Smooth muscle cell (in vitro differentiated cells): ENCODE measurements around the gene KCNAB1. TPM values are rescaled to one million over a fixed set of nuclear protein-coding genes. Genes with fewer than 3 reads are reported as not detected.

Experiments used
- DNase-seq: peaks from one replicate; lab custom pipeline; 2025; ENCODE audit not compliant: unreplicated experiment; lab: John Stamatoyannopoulos, UW
- H2AFZ ChIP-seq: fragments of 200-600 bp; sonication (generic); 2 replicates; pipeline ENCODE4 v1.6.0; 2016; ENCODE audit warnings: antibody characterized with exemption, low read depth, mild to moderate bottlenecking
- H3F3A ChIP-seq: fragments of 200-600 bp; sonication (generic); 2 replicates; pipeline ENCODE4 v1.6.0; 2017; ENCODE audit warnings: antibody characterized with exemption, low read depth
- H3K27ac ChIP-seq: fragments of 200-600 bp; sonication (generic); 2 replicates; pipeline ENCODE4 v1.5.1; 2016; ENCODE audit warnings: low read depth, mild to moderate bottlenecking
- H3K27me3 ChIP-seq: fragments of 200-600 bp; sonication (generic); 2 replicates; pipeline ENCODE4 v1.6.1; 2016; ENCODE audit warnings: low read depth, mild to moderate bottlenecking
- H3K36me3 ChIP-seq: fragments of 200-600 bp; sonication (generic); 2 replicates; pipeline ENCODE4 v1.5.1; 2016; ENCODE audit warnings: low read depth
- H3K4me1 ChIP-seq: fragments of 200-600 bp; sonication (generic); 2 replicates; pipeline ENCODE4 v1.5.1; 2016; ENCODE audit warnings: low read depth
- H3K4me2 ChIP-seq: fragments of 200-600 bp; sonication (generic); 2 replicates; pipeline ENCODE4 v1.6.0; 2016; ENCODE audit warnings: mild to moderate bottlenecking
- H3K4me3 ChIP-seq: fragments of 200-600 bp; sonication (generic); 2 replicates; pipeline ENCODE4 v1.5.1; 2016; ENCODE audit warnings: mild to moderate bottlenecking
- H3K79me2 ChIP-seq: fragments of 200-600 bp; sonication (generic); 2 replicates; pipeline ENCODE4 v1.6.0; 2016; ENCODE audit warnings: low read depth, mild to moderate bottlenecking
- H3K9ac ChIP-seq: fragments of 200-600 bp; sonication (generic); 2 replicates; pipeline ENCODE4 v1.6.0; 2016; ENCODE audit warnings: low read depth
- H3K9me3 ChIP-seq: fragments of 200-600 bp; sonication (generic); replicated peaks from 2 replicates; pipeline ENCODE4 v1.5.1; 2016; ENCODE audit warnings: low read depth
- H4K20me1 ChIP-seq: fragments of 200-600 bp; sonication (generic); 2 replicates; pipeline ENCODE4 v1.6.0; 2016; ENCODE audit warnings: low read depth
- CTCF ChIP-seq: fragments of 200-600 bp; sonication (generic); IDR thresholded peaks from 2 replicates; pipeline ENCODE4 v1.5.1; 2017; ENCODE audit warnings: borderline replicate concordance, mild to moderate bottlenecking, antibody characterized with exemption; ENCODE audit not compliant: insufficient read depth, poor library complexity, severe bottlenecking
- WGBS: methylation state at CpG from one replicate; pipeline ENCODE4 v1.1.7; 2016; ENCODE audit warnings: low lambda C conversion rate; 5-methylcytosine and 5-hydroxymethylcytosine counted together
- polyA plus RNA-seq: library from polyadenylated mRNA; unstranded; fragments of >200 nt; fragmentation: Nextera tagmentation; extraction: Ambion mirVana; gene quantifications from 2 replicates; pipeline ENCODE4 v1.2.1, GENCODE V29; 2016
- total RNA-seq: library from RNA; depleted of rRNA; stranded (reverse); fragments of >200 nt; gene quantifications from 2 replicates; pipeline ENCODE4 v1.2.3, GENCODE V29; 2014

Gene KCNAB1
- total and polyA plus RNA-seq, 2 experiments from 2014 or later = 0.36 to 1.0 TPM

DNA sequence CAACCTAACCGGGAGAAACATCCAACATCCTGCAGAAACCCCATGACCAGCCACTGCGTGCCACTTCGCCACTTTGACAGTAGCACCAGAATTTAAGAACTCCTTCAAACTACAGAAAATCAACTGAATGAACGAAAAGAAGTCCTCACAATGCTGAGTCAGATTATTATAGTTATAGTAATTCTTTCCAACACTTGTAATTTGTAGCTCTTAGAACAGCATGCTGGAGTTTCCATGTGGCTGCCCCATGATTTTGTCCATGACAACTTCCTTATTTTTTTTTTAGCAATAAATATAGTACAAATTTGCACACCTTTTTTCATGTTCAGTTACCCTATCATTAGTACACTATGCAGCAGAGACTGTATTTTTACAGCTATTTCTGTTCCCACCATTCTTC is 460.7 kb downstream of the KCNAB1 start:
- Histone ChIP-seq H2AFZ (no peak overlapping the region), H3K27me3 (no peaks in the 10 kb centered on the region), H3K9me3 (no peaks in the 10 kb centered on the region), H3K4me1 (no peaks in the 10 kb centered on the region), H3K4me3 (no peak overlapping the region), H3K27ac (no peak overlapping the region), H3F3A (no peaks in the 10 kb centered on the region), H3K79me2 (no peaks in the 10 kb centered on the region), H3K36me3 (no peaks in the 10 kb centered on the region), H3K4me2 (no peak overlapping the region), H4K20me1 (no peaks in the 10 kb centered on the region), H3K9ac (no peak overlapping the region)
- DNase-seq = no peak
- WGBS = 88% methylated on average over 4 of the region's 4 CpGs
- no peak for TF ChIP-seq CTCF

- H3K27me3 ChIP-seq = no peaks in the 10 kb centered on the region
- H3K9me3 ChIP-seq = no peaks in the 10 kb centered on the region
- H3K9ac ChIP-seq = no peak overlapping the region
- no peak for DNase-seq
- H3K27ac ChIP-seq = no peak overlapping the region
- no peak overlapping the region for H3K4me3 ChIP-seq
- H3K4me1 ChIP-seq = no peaks in the 10 kb centered on the region
- no peaks in the 10 kb centered on the region for H4K20me1 ChIP-seq
- no peaks in the 10 kb centered on the region for H3K79me2 ChIP-seq
- no peaks in the 10 kb centered on the region for H3F3A ChIP-seq
- no peaks in the 10 kb centered on the region for H3K36me3 ChIP-seq
- no peak overlapping the region for H3K4me2 ChIP-seq
- no peak for TF ChIP-seq CTCF
- H2AFZ ChIP-seq = no peak overlapping the region
Observed at GRCh38 chr3:156581954-156582353, 461.6 kb downstream of the KCNAB1 start.

GRCh38 chr3:156582532-156583183 is 462.3 kb downstream of the KCNAB1 start:
- no peaks in the 10 kb centered on the region for H4K20me1 ChIP-seq
- no peaks in the 10 kb centered on the region for H3K36me3 ChIP-seq
- no peaks in the 10 kb centered on the region for H3F3A ChIP-seq
- H3K4me2 ChIP-seq = no peak overlapping the region
- 89% methylated on average over 4 of the region's 4 CpGs for WGBS
- no peaks in the 10 kb centered on the region for H3K79me2 ChIP-seq
- no peaks in the 10 kb centered on the region for H3K9me3 ChIP-seq
- no peak overlapping the region for H2AFZ ChIP-seq
- no peak overlapping the region for H3K9ac ChIP-seq
- TF ChIP-seq CTCF = no peak
- no peaks in the 10 kb centered on the region for H3K4me1 ChIP-seq
- DNase-seq = no peak
- no peaks in the 10 kb centered on the region for H3K27me3 ChIP-seq
- no peak overlapping the region for H3K27ac ChIP-seq
- H3K4me3 ChIP-seq = no peak overlapping the region

DNA sequence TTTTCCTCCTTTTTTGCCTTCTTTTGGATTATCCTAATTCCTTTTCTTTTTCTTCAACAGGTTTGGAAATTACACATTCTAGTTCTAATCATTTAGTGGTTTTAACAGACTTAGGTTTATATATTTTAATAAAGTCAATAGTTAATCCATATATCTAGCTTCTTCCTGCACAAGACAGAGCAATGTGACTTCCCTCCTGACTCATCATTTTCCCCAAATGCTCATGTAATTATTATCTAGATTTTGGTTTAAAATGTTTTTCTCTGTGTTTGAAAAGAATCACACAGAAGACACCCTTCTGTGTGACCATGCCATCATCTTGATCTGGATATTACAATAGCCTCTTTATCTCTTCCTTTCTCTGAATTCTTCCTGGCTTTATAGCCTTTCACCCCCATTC is 463.1 kb downstream of the KCNAB1 start:
- H4K20me1 ChIP-seq = no peaks in the 10 kb centered on the region
- no peaks in the 10 kb centered on the region for H3F3A ChIP-seq
- TF ChIP-seq CTCF = no peak
- no peaks in the 10 kb centered on the region for H3K27me3 ChIP-seq
- no peaks in the 10 kb centered on the region for H3K79me2 ChIP-seq
- H3K4me2 ChIP-seq = no peak overlapping the region
- no peaks in the 10 kb centered on the region for H3K4me1 ChIP-seq
- H2AFZ ChIP-seq = no peak overlapping the region
- H3K36me3 ChIP-seq = no peaks in the 10 kb centered on the region
- no peak for DNase-seq
- H3K9me3 ChIP-seq = no peaks in the 10 kb centered on the region
- H3K4me3 ChIP-seq = no peak overlapping the region
- H3K27ac ChIP-seq = no peak overlapping the region
- no peak overlapping the region for H3K9ac ChIP-seq
